Nephron progenitor cell (in vitro differentiated cells): ENCODE measurements around the gene KNDC1.

Experiments
- DNase-seq: peaks from one replicate; pipeline ENCODE4 v3.0.0; 2021
- H3K27ac Mint-ChIP-seq: 2 replicates; pipeline ENCODE4 v1.8.0; 2021; ENCODE audit warnings: mild to moderate bottlenecking, moderate library complexity, mixed read lengths
- H3K27me3 Mint-ChIP-seq: 2 replicates; pipeline ENCODE4 v1.8.0; 2021; ENCODE audit warnings: mild to moderate bottlenecking, low read depth, mixed read lengths; ENCODE audit not compliant: poor library complexity
- H3K36me3 Mint-ChIP-seq: 2 replicates; pipeline ENCODE4 v1.8.0; 2021; ENCODE audit warnings: low read depth, mixed read lengths
- H3K4me1 Mint-ChIP-seq: 2 replicates; pipeline ENCODE4 v1.8.0; 2021; ENCODE audit warnings: mixed read lengths
- H3K4me3 Mint-ChIP-seq: 2 replicates; pipeline ENCODE4 v1.8.0; 2021; ENCODE audit warnings: mild to moderate bottlenecking, moderate library complexity, mixed read lengths
- H3K9me3 Mint-ChIP-seq: 2 replicates; pipeline ENCODE4 v1.8.0; 2021; ENCODE audit warnings: mild to moderate bottlenecking, moderate library complexity, mixed read lengths
- TF ChIP-seq, protein P1 (sequence below): fragments of 200-600 bp; sonication (generic); IDR thresholded peaks from 2 replicates; pipeline ENCODE4 v1.5.0; 2021; ENCODE audit warnings: antibody characterized with exemption

The KNDC1 gene

GRCh38 chr10:133125901-133126300 is 34.1 kb upstream of the KNDC1 start:
- Mint-ChIP-seq H3K4me3 (no peak overlapping the region), H3K9me3 (no peaks in the 10 kb centered on the region), H3K4me1 (peaks cover 5% of the 10 kb centered on the region), H3K27me3 (peaks cover 33% of the 10 kb centered on the region), H3K27ac (no peak overlapping the region), H3K36me3 (no peaks in the 10 kb centered on the region)
- TF ChIP-seq, protein P1, sequence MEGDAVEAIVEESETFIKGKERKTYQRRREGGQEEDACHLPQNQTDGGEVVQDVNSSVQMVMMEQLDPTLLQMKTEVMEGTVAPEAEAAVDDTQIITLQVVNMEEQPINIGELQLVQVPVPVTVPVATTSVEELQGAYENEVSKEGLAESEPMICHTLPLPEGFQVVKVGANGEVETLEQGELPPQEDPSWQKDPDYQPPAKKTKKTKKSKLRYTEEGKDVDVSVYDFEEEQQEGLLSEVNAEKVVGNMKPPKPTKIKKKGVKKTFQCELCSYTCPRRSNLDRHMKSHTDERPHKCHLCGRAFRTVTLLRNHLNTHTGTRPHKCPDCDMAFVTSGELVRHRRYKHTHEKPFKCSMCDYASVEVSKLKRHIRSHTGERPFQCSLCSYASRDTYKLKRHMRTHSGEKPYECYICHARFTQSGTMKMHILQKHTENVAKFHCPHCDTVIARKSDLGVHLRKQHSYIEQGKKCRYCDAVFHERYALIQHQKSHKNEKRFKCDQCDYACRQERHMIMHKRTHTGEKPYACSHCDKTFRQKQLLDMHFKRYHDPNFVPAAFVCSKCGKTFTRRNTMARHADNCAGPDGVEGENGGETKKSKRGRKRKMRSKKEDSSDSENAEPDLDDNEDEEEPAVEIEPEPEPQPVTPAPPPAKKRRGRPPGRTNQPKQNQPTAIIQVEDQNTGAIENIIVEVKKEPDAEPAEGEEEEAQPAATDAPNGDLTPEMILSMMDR = no peak
- DNase-seq = no peak

DNA sequence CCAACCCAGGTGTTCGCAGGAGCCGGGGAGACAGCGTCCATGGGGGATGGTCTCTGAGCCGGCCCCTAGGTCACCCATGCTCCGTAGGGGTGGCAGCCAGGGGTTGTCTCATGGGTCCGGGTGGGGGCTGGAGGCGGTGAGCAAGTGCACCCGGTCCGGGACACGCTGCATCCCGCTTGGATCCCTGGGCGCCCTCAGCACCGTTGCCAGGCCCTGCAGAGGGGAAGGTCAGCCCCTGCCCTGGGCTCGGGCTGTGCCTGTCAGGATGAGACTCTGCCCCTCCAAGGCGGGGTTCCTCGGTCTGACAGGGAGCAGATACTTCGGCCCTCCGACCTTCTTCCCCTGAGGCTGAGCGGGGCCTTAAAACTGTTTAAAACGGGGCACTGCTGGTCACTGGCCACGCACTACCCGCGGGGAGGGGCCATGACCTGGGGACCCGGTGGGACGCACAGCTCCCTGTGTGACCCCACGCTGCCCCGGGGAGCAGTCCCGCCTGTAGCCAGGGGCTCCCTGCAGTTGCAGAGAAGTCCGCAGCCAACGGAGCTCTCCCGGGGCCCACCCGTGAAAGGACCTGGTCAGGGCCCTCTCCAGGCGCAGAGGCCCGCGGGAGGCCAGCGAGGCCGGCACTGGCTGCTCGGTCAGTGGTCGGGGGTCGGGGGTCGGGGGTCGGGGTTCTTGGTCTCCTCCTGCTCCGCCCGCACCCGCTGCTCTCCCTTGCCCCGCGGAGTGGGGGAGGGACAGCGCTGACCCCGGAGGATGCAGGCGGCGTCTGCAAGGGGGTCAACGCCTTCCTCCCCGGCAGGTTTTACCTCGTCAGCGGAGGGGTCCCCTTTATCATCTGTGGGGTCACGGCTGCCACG is 33.4 kb upstream of the KNDC1 start:
- Mint-ChIP-seq H3K4me1 (peaks cover 11% of the 10 kb centered on the region), H3K4me3 (no peak overlapping the region), H3K36me3 (no peaks in the 10 kb centered on the region), H3K9me3 (no peaks in the 10 kb centered on the region), H3K27ac (no peak overlapping the region), H3K27me3 (peaks cover 33% of the 10 kb centered on the region)
- DNase-seq = no peak
- TF ChIP-seq, protein P1 = no peak

GRCh38 chr10:133127291-133128125 is 32.5 kb upstream of the KNDC1 start:
- H3K4me3 Mint-ChIP-seq = no peak overlapping the region
- H3K36me3 Mint-ChIP-seq = no peaks in the 10 kb centered on the region
- H3K9me3 Mint-ChIP-seq = no peaks in the 10 kb centered on the region
- TF ChIP-seq, protein P1 = no peak
- H3K27me3 Mint-ChIP-seq = peaks cover 36% of the 10 kb centered on the region
- peaks cover 18% of the 10 kb centered on the region for H3K4me1 Mint-ChIP-seq
- H3K27ac Mint-ChIP-seq = no peak overlapping the region
- DNase-seq = peak; percentile 65

- Mint-ChIP-seq H3K27ac (no peak overlapping the region), H3K4me1 (peaks cover 18% of the 10 kb centered on the region), H3K4me3 (no peak overlapping the region), H3K36me3 (no peaks in the 10 kb centered on the region), H3K9me3 (no peaks in the 10 kb centered on the region), H3K27me3 (peaks cover 35% of the 10 kb centered on the region)
- no peak for DNase-seq
- TF ChIP-seq, protein P1 = no peak
Observed at GRCh38 chr10:133128126-133129070, 31.6 kb upstream of the KNDC1 start.

DNA sequence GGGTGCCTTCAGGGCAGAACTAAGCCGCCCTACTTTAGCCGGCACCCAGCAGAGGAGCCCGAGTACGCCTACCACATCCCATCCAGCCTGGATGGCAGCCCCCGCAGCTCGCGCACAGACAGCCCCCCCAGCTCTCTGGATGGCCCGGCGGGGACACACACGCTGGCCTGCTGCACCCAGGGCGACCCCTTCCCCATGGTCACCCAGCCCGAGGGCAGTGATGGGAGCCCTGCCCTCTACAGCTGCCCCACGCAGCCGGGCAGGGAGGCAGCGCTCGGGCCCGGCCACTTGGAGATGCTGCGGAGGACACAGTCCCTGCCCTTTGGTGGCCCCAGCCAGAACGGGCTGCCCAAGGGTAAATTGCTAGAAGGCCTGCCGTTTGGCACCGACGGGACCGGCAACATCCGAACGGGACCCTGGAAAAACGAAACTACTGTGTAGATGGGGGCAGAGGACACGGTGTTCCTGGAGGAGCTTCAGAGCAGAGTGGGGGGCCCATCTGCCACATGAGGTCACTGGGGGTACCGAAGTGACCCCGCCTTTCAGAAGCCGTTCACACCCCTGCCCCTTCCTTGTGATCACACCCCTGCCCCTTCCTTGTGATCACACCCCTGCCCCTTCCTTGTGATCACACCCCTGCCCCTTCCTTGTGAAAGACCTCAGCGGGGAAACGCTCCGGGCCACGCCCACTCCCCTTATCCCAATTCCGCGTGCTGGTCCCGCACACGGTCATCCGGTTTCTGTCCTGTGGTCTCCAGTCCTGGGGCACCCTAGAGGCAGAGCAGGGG is 30.8 kb upstream of the KNDC1 start:
- H3K36me3 Mint-ChIP-seq = no peaks in the 10 kb centered on the region
- H3K27ac Mint-ChIP-seq = no peak overlapping the region
- TF ChIP-seq, protein P1 = no peak
- no peak for DNase-seq
- peaks cover 26% of the 10 kb centered on the region for H3K27me3 Mint-ChIP-seq
- no peak overlapping the region for H3K4me3 Mint-ChIP-seq
- no peaks in the 10 kb centered on the region for H3K9me3 Mint-ChIP-seq
- peaks cover 18% of the 10 kb centered on the region for H3K4me1 Mint-ChIP-seq
